ENCODE results near the gene ELOVL2. TPM values are rescaled to one million over a fixed set of nuclear protein-coding genes. Genes with fewer than 3 reads are reported as not detected.
"Not testable (repeated sequence)": the region's sequence is repeated elsewhere in the genome, so short reads cannot be mapped to it uniquely, and the experiment has no call there.

ELOVL2 gene
- total RNA-seq: not detected in 2 replicates

GRCh38 chr6:11043961-11044711 is at the start of gene ELOVL2:
ELOVL2 (minus strand) TSS chr6:11044305; CDS start chr6:11044230, 75 bp downstream.
- no peaks in the 10 kb centered on the region for H3K9me3 Mint-ChIP-seq
- H3K36me3 Mint-ChIP-seq (ENCODE audit: low read depth): no peaks in the 10 kb centered on the region
- H3K4me3 Mint-ChIP-seq (ENCODE audit: low read depth): peak within 1 kb of the TSS; percentile 73
- DNase-seq (ENCODE audit: low spot score): no peak
- no peak within 1 kb of the TSS for H3K27ac Mint-ChIP-seq
- peaks cover 7% of the 10 kb centered on the region for H3K4me1 Mint-ChIP-seq (ENCODE audit: low read depth)
- peaks cover 68% of the 10 kb centered on the region for H3K27me3 Mint-ChIP-seq (ENCODE audit: low read depth)
- intact Hi-C loops (cut with micrococcal nuclease): loop anchor here (10.0 kb wide), 1 partner anchor 619 kb away; no protein-coding TSS in a partner anchor

- peaks cover 22% of the 10 kb centered on the region for H3K4me1 Mint-ChIP-seq (ENCODE audit: low read depth)
- peak overlapping the region; percentile 93 for H3K27ac Mint-ChIP-seq
- H3K27me3 Mint-ChIP-seq (ENCODE audit: low read depth): peaks cover 2% of the 10 kb centered on the region
- H3K9me3 Mint-ChIP-seq: no peaks in the 10 kb centered on the region
- DNase-seq (ENCODE audit: low spot score): no peak
- peak overlapping the region; percentile 93 for H3K4me3 Mint-ChIP-seq (ENCODE audit: low read depth)
- peaks cover 4% of the 10 kb centered on the region for H3K36me3 Mint-ChIP-seq (ENCODE audit: low read depth)
- intact Hi-C loops (cut with micrococcal nuclease): loop anchor here (1.0 to 5.0 kb wide), 7 partner anchors 139 to 445 kb away; partner anchors contain the start of genes C6orf52, MAK, NEDD9 and PAK1IP1
These were observed 49.2 kb upstream of the ELOVL2 start for GRCh38 chr6:11093376-11093625.

- intact Hi-C loops (cut with micrococcal nuclease): loop anchor here (1.0 to 5.0 kb wide), 7 partner anchors 139 to 445 kb away; partner anchors contain the start of genes C6orf52, MAK, NEDD9 and PAK1IP1
These were observed 48.7 kb upstream of the ELOVL2 start for GRCh38 chr6:11092668-11093375.

GRCh38 chr6:11091141-11091540 is 47.0 kb upstream of the ELOVL2 start:
- not testable (repeated sequence) for H3K27ac Mint-ChIP-seq; DNase-seq (ENCODE audit: low spot score)

More at GRCh38 chr6:11092668-11093375, 48.7 kb upstream of the ELOVL2 start:
- Mint-ChIP-seq H3K9me3 (no peaks in the 10 kb centered on the region), H3K27me3 (ENCODE audit: low read depth) (peaks cover 2% of the 10 kb centered on the region), H3K36me3 (ENCODE audit: low read depth) (peaks cover 4% of the 10 kb centered on the region), H3K4me3 (ENCODE audit: low read depth) (peak overlapping the region; percentile 93), H3K27ac (peak overlapping the region; percentile 93), H3K4me1 (ENCODE audit: low read depth) (peaks cover 20% of the 10 kb centered on the region)
- DNase-seq (ENCODE audit: low spot score): no peak

GRCh38 chr6:11089695-11090094 is 45.6 kb upstream of the ELOVL2 start:
- Mint-ChIP-seq H3K27ac (no peak overlapping the region), H3K36me3 (ENCODE audit: low read depth) (no peaks in the 10 kb centered on the region), H3K27me3 (ENCODE audit: low read depth) (peaks cover 4% of the 10 kb centered on the region), H3K4me1 (ENCODE audit: low read depth) (peaks cover 7% of the 10 kb centered on the region), H3K9me3 (no peaks in the 10 kb centered on the region), H3K4me3 (ENCODE audit: low read depth) (no peak overlapping the region)
- DNase-seq (ENCODE audit: low spot score): no peak
- intact Hi-C loops (cut with micrococcal nuclease): loop anchor here (5.0 kb wide), 5 partner anchors 143 to 408 kb away; partner anchors contain the start of genes MAK and NEDD9

More at GRCh38 chr6:11091141-11091540, 47.0 kb upstream of the ELOVL2 start:
- H3K4me1 Mint-ChIP-seq (ENCODE audit: low read depth): peaks cover 16% of the 10 kb centered on the region
- not testable (repeated sequence) for H3K36me3 Mint-ChIP-seq (ENCODE audit: low read depth); H3K4me3 Mint-ChIP-seq (ENCODE audit: low read depth); H3K9me3 Mint-ChIP-seq; H3K27me3 Mint-ChIP-seq (ENCODE audit: low read depth)
- intact Hi-C loops (cut with micrococcal nuclease): loop anchor here (5.0 kb wide), 5 partner anchors 141 to 406 kb away; partner anchors contain the start of genes MAK and NEDD9

- H3K9me3 Mint-ChIP-seq, H3K27ac Mint-ChIP-seq: not testable (repeated sequence)
These were observed 43.2 kb upstream of the ELOVL2 start for GRCh38 chr6:11087141-11087812.

GRCh38 chr6:11085758-11086435 is 41.8 kb upstream of the ELOVL2 start:
- Mint-ChIP-seq H3K36me3 (ENCODE audit: low read depth) (no peaks in the 10 kb centered on the region), H3K4me1 (ENCODE audit: low read depth) (no peaks in the 10 kb centered on the region), H3K27me3 (ENCODE audit: low read depth) (peaks cover 2% of the 10 kb centered on the region), H3K4me3 (ENCODE audit: low read depth) (no peak overlapping the region), H3K9me3 (no peaks in the 10 kb centered on the region), H3K27ac (no peak overlapping the region)
- intact Hi-C loops (cut with micrococcal nuclease): no loop called here
- no peak for DNase-seq (ENCODE audit: low spot score)

More at GRCh38 chr6:11087141-11087812, 43.2 kb upstream of the ELOVL2 start:
- H3K27me3 Mint-ChIP-seq (ENCODE audit: low read depth); H3K36me3 Mint-ChIP-seq (ENCODE audit: low read depth); DNase-seq (ENCODE audit: low spot score); intact Hi-C loops (cut with micrococcal nuclease); H3K4me3 Mint-ChIP-seq (ENCODE audit: low read depth); H3K4me1 Mint-ChIP-seq (ENCODE audit: low read depth): not testable (repeated sequence)

GRCh38 chr6:11083956-11084355 is 39.9 kb upstream of the ELOVL2 start:
- no peaks in the 10 kb centered on the region for H3K36me3 Mint-ChIP-seq (ENCODE audit: low read depth)
- no peak for DNase-seq (ENCODE audit: low spot score)
- H3K4me3 Mint-ChIP-seq (ENCODE audit: low read depth): no peak overlapping the region
- intact Hi-C loops (cut with micrococcal nuclease): no loop called here
- no peaks in the 10 kb centered on the region for H3K9me3 Mint-ChIP-seq
- H3K4me1 Mint-ChIP-seq (ENCODE audit: low read depth): no peaks in the 10 kb centered on the region
- H3K27me3 Mint-ChIP-seq (ENCODE audit: low read depth): peaks cover 4% of the 10 kb centered on the region
- no peak overlapping the region for H3K27ac Mint-ChIP-seq

- H3K36me3 Mint-ChIP-seq (ENCODE audit: low read depth): no peaks in the 10 kb centered on the region
- H3K27me3 Mint-ChIP-seq (ENCODE audit: low read depth): peaks cover 6% of the 10 kb centered on the region
- no peaks in the 10 kb centered on the region for H3K9me3 Mint-ChIP-seq
These were observed 39.4 kb upstream of the ELOVL2 start for GRCh38 chr6:11083491-11083890.

GRCh38 chr6:11080296-11080695 is 36.2 kb upstream of the ELOVL2 start:
- intact Hi-C loops (cut with micrococcal nuclease): no loop called here
- Mint-ChIP-seq H3K27ac (no peak overlapping the region), H3K27me3 (ENCODE audit: low read depth) (peaks cover 6% of the 10 kb centered on the region), H3K9me3 (no peaks in the 10 kb centered on the region), H3K4me1 (ENCODE audit: low read depth) (no peaks in the 10 kb centered on the region), H3K4me3 (ENCODE audit: low read depth) (no peak overlapping the region), H3K36me3 (ENCODE audit: low read depth) (no peaks in the 10 kb centered on the region)
- DNase-seq (ENCODE audit: low spot score): no peak

More at GRCh38 chr6:11083491-11083890, 39.4 kb upstream of the ELOVL2 start:
- Mint-ChIP-seq H3K4me1 (ENCODE audit: low read depth) (no peaks in the 10 kb centered on the region), H3K27ac (no peak overlapping the region), H3K4me3 (ENCODE audit: low read depth) (no peak overlapping the region)
- intact Hi-C loops (cut with micrococcal nuclease): no loop called here
- no peak for DNase-seq (ENCODE audit: low spot score)

- no peaks in the 10 kb centered on the region for H3K36me3 Mint-ChIP-seq (ENCODE audit: low read depth)
- H3K27me3 Mint-ChIP-seq (ENCODE audit: low read depth): peaks cover 10% of the 10 kb centered on the region
- no peaks in the 10 kb centered on the region for H3K9me3 Mint-ChIP-seq
- no peak overlapping the region for H3K27ac Mint-ChIP-seq
- no peak for DNase-seq (ENCODE audit: low spot score)
- intact Hi-C loops (cut with micrococcal nuclease): no loop called here
- H3K4me3 Mint-ChIP-seq (ENCODE audit: low read depth): no peak overlapping the region
- H3K4me1 Mint-ChIP-seq (ENCODE audit: low read depth): no peaks in the 10 kb centered on the region
These were observed 34.2 kb upstream of the ELOVL2 start for GRCh38 chr6:11078266-11078665.

- Mint-ChIP-seq H3K9me3 (no peaks in the 10 kb centered on the region), H3K27ac (no peak overlapping the region), H3K4me1 (ENCODE audit: low read depth) (no peaks in the 10 kb centered on the region), H3K27me3 (ENCODE audit: low read depth) (peaks cover 14% of the 10 kb centered on the region), H3K36me3 (ENCODE audit: low read depth) (no peaks in the 10 kb centered on the region), H3K4me3 (ENCODE audit: low read depth) (no peak overlapping the region)
- intact Hi-C loops (cut with micrococcal nuclease): no loop called here
- no peak for DNase-seq (ENCODE audit: low spot score)
These were observed 32.4 kb upstream of the ELOVL2 start for GRCh38 chr6:11076540-11076939.

Data from activated T-helper 2 cell treated with anti-CD3 and anti-CD28 coated beads, Interferon-gamma antibody, Interleukin-2, Interleukin-4, amounts not matched to agents 10 μg/mL and 5 μg/mL and 100 μg/mL, durations not matched to agents 14 hours and 24 hours and 36 hours (primary cell).